Neuronal stem cell (in vitro differentiated cells): Measurements from ENCODE around the gene CCDC141.

Experiments
- DNase-seq: peaks from one replicate; pipeline ENCODE4 v3.0.0-alpha.2; 2013; ENCODE audit warnings: low spot score
- H2AFZ ChIP-seq: one replicate; pipeline ENCODE4 v1.6.1; 2013; ENCODE audit warnings: mild to moderate bottlenecking, low read length, inconsistent platforms
- H2AK5ac ChIP-seq: 2 replicates; pipeline ENCODE4 v1.6.1; 2013; ENCODE audit warnings: low read depth, mild to moderate bottlenecking, inconsistent platforms, low read length, moderate library complexity, mixed read lengths
- H2BK120ac ChIP-seq: 2 replicates; pipeline ENCODE4 v1.6.1; 2013; ENCODE audit warnings: low read depth, mild to moderate bottlenecking, inconsistent platforms, low read length, moderate library complexity, mixed read lengths
- H2BK12ac ChIP-seq: one replicate; pipeline ENCODE4 v1.6.1; 2013; ENCODE audit warnings: low read length, inconsistent platforms
- H2BK15ac ChIP-seq: 2 replicates; pipeline ENCODE4 v1.6.1; 2013; ENCODE audit warnings: mild to moderate bottlenecking, low read length, inconsistent platforms, mixed read lengths
- H2BK5ac ChIP-seq: one replicate; pipeline ENCODE4 v1.6.1; 2013; ENCODE audit warnings: inconsistent platforms, mild to moderate bottlenecking, low read length, moderate library complexity
- H3K14ac ChIP-seq: one replicate; pipeline ENCODE4 v1.6.1; 2013; ENCODE audit warnings: low read length, inconsistent platforms
- H3K18ac ChIP-seq: 2 replicates; pipeline ENCODE4 v1.6.1; 2013; ENCODE audit warnings: low read length, inconsistent platforms
- H3K23ac ChIP-seq: 2 replicates; pipeline ENCODE4 v1.6.1; 2013; ENCODE audit warnings: low read depth, mild to moderate bottlenecking, mixed read lengths, low read length, inconsistent platforms; ENCODE audit not compliant: poor library complexity
- H3K27ac ChIP-seq: replicated peaks from 3 replicates; pipeline ENCODE4 v1.5.1; 2013; ENCODE audit warnings: low read length, inconsistent platforms
- H3K27me3 ChIP-seq, 3 experiments: 2 replicates each; pipeline ENCODE4 v1.6.1; 2013; ENCODE audit warnings: low read length in 3 of 3, mild to moderate bottlenecking in 2 of 3, inconsistent platforms in 1 of 3, low read depth in 1 of 3, mixed read lengths in 1 of 3, moderate library complexity in 1 of 3; ENCODE audit not compliant: control insufficient read depth in 3 of 3, insufficient read depth in 3 of 3
- H3K36me3 ChIP-seq, 2 donors: replicated peaks in 1 of 2; 2 replicates each; pipeline ENCODE4 v1.6.1; 2013; ENCODE audit warnings: low read length in 2 of 2; ENCODE audit not compliant: control insufficient read depth in 2 of 2, insufficient read depth in 2 of 2
- H3K4ac ChIP-seq: 2 replicates; pipeline ENCODE4 v1.6.1; 2013; ENCODE audit warnings: inconsistent platforms, mild to moderate bottlenecking, low read length, moderate library complexity
- H3K4me1 ChIP-seq, 2 donors: 1 replicate in 1 of 2; 2 replicates in 1 of 2; pipeline ENCODE4 v1.6.1; 2013; ENCODE audit warnings: low read length in 2 of 2, low read depth in 1 of 2; ENCODE audit not compliant: control insufficient read depth in 2 of 2, insufficient read depth in 1 of 2
- H3K4me2 ChIP-seq: one replicate; pipeline ENCODE4 v1.6.1; 2013; ENCODE audit warnings: mild to moderate bottlenecking, low read length, inconsistent platforms; ENCODE audit not compliant: insufficient read depth, poor library complexity, severe bottlenecking
- H3K4me3 ChIP-seq, 2 donors: 2 replicates each; pipeline ENCODE4 v1.5.1; 2013; ENCODE audit warnings: low read length in 2 of 2, mild to moderate bottlenecking in 2 of 2, inconsistent platforms in 1 of 2, moderate library complexity in 1 of 2
- H3K79me1 ChIP-seq: one replicate; pipeline ENCODE4 v1.6.1; 2013; ENCODE audit warnings: low read depth, mild to moderate bottlenecking, inconsistent platforms, low read length, moderate library complexity
- H3K9ac ChIP-seq: one replicate; pipeline ENCODE4 v1.6.1; 2013; ENCODE audit warnings: mild to moderate bottlenecking, low read depth, low read length, inconsistent platforms; ENCODE audit not compliant: poor library complexity
- H3K9me3 ChIP-seq, 2 donors: replicated peaks in 1 of 2; 2 replicates each; pipeline versions ENCODE3 to v1.6.1; 2013; ENCODE audit warnings: low read length in 2 of 2, mild to moderate bottlenecking in 2 of 2, inconsistent platforms in 1 of 2, low read depth in 1 of 2, mixed read lengths in 1 of 2, moderate library complexity in 1 of 2; ENCODE audit not compliant: control insufficient read depth in 2 of 2, insufficient read depth in 1 of 2
- H4K8ac ChIP-seq: one replicate; pipeline ENCODE4 v1.6.1; 2013; ENCODE audit warnings: low read depth, mild to moderate bottlenecking, inconsistent platforms, low read length, moderate library complexity
- H4K91ac ChIP-seq: one replicate; pipeline ENCODE4 v1.6.1; 2013; ENCODE audit warnings: low read length, low read depth, mild to moderate bottlenecking, inconsistent platforms; ENCODE audit not compliant: poor library complexity
- whole genome bisulfite sequencing, 2 donors: extraction: QIAGEN DNeasy Blood & Tissue Kit; methylation state at CpG; one replicate each; pipeline ENCODE4 v1.1.7; 2013; ENCODE audit warnings: missing lambda C conversion rate in 2 of 2, mixed read lengths in 1 of 2; ENCODE audit not compliant: insufficient read length in 2 of 2, insufficient replicate concordance in 1 of 2; ENCODE audit errors: extremely low coverage in 2 of 2; 5-methylcytosine and 5-hydroxymethylcytosine counted together

CCDC141 gene

DNA sequence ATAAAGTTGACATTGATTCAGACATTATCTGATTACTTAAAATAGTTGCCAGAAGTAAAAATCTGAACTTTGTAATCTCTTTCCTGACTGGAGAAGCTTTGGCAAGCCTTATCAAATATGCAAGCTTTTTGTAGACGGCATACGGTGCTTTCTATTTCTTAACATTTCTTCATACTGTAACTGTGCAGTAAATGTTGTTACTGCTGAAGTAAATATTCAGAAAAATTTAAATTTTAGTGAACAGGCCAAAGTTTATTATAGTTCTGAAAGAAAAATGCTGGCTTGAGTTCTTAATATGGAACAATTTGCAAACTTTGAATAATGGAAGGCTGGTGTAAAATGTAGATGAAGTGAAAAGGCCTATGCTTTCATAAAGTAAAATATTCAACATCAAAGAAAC is 244.5 kb downstream of the CCDC141 start:
- Histone ChIP-seq H3K36me3 (no peaks in the 10 kb centered on the region), H3K27ac (no peak overlapping the region), H3K23ac (no peak overlapping the region), H2AFZ (no peak overlapping the region), H3K79me1 (no peaks in the 10 kb centered on the region), H2AK5ac (no peak overlapping the region), H3K9me3 (no peaks in the 10 kb centered on the region), H4K8ac (no peak overlapping the region), H3K27me3 (no peaks in the 10 kb centered on the region), H3K9ac (no peak overlapping the region), H3K18ac (no peak overlapping the region), H3K4ac (no peak overlapping the region), H2BK5ac (no peak overlapping the region), H2BK120ac (no peak overlapping the region), H3K4me1 (peaks cover 0 to 6% of the 10 kb centered on the region in 2 donors), H2BK15ac (no peak overlapping the region), H2BK12ac (no peak overlapping the region), H3K14ac (no peak overlapping the region), H3K4me3 (no peak overlapping the region), H3K4me2 (no peak overlapping the region), H4K91ac (no peak overlapping the region)
- whole genome bisulfite sequencing, 2 donors = no CpG with 5 or more reads among the region's 2 CpGs
- no peak for DNase-seq

DNA sequence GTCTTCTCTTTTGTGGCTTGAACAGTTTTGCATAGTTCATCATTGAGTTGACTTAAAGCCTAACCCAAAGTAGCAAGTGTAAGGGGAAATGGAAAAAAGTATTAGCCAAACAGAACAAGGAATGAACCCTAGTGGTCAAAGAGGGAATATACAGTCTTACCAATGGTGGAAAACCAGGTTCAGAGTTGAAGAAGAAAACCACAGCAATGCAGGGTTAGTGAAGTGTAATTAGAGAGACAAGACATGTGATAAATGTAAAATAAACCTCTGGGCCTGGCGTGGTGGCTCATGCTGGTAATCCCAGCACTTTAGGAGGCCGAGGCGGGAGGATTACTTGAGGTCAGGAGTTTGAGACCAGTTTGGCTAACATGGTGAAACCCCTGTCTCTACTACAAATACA is 245.1 kb downstream of the CCDC141 start:
- WGBS, 2 donors = no CpG with 5 or more reads among the region's 3 CpGs
- H2AFZ ChIP-seq = no peak overlapping the region
- H3K36me3 ChIP-seq = no peaks in the 10 kb centered on the region

DNA sequence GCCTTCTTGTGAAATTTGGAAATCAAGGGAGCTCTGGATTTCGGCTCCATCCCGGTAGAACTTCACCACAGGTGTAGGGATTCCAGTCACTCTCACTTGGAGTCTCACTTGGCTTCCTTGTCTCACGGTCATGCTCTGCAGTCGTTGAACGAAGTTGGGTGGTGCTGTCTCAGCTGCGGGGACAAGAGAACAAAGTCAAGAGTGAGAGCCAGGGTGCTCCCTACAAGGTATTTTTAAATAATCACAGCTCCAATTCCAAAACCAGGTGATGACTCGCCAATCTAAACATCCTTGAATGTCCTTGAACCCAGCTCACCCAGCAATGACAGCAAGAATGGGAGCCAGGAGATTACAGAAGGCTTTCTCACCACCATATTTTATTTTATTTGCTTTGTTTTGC is 249.4 kb downstream of the CCDC141 start:
- peaks cover 0 to 2% of the 10 kb centered on the region in 2 donors for H3K4me1 ChIP-seq
- no peak overlapping the region for H3K14ac ChIP-seq
- no peak overlapping the region for H3K4ac ChIP-seq
- no peak overlapping the region for H2BK15ac ChIP-seq
- no peak overlapping the region for H2BK120ac ChIP-seq
- H3K36me3 ChIP-seq = no peaks in the 10 kb centered on the region
- no peaks in the 10 kb centered on the region for H3K9me3 ChIP-seq
- H3K27me3 ChIP-seq = no peaks in the 10 kb centered on the region
- H2AFZ ChIP-seq = no peak overlapping the region
- no peak overlapping the region for H2BK5ac ChIP-seq
- H3K4me3 ChIP-seq = no peak overlapping the region
- H2BK12ac ChIP-seq = no peak overlapping the region
- no CpG with 5 or more reads among the region's 7 CpGs for WGBS, 2 donors
- no peak overlapping the region for H4K8ac ChIP-seq
- H4K91ac ChIP-seq = no peak overlapping the region
- no peaks in the 10 kb centered on the region for H3K79me1 ChIP-seq
- no peak overlapping the region for H3K18ac ChIP-seq
- no peak overlapping the region for H3K27ac ChIP-seq
- H3K4me2 ChIP-seq = no peak overlapping the region
- H3K23ac ChIP-seq = no peak overlapping the region
- no peak overlapping the region for H2AK5ac ChIP-seq
- H3K9ac ChIP-seq = no peak overlapping the region
- DNase-seq = no peak

More for the DNA sequence above, 245.1 kb downstream of the CCDC141 start:
- no peak overlapping the region for H2BK15ac ChIP-seq
- no peaks in the 10 kb centered on the region for H3K79me1 ChIP-seq
- no peak overlapping the region for H3K4ac ChIP-seq
- H2BK12ac ChIP-seq = no peak overlapping the region
- no peak overlapping the region for H4K8ac ChIP-seq
- no peak overlapping the region for H3K14ac ChIP-seq
- H3K27ac ChIP-seq = no peak overlapping the region
- no peak overlapping the region for H3K4me2 ChIP-seq
- no peak overlapping the region for H3K23ac ChIP-seq
- H2BK120ac ChIP-seq = no peak overlapping the region
- peaks cover 0 to 6% of the 10 kb centered on the region in 2 donors for H3K4me1 ChIP-seq
- no peak overlapping the region for H3K9ac ChIP-seq
- no peak overlapping the region for H3K18ac ChIP-seq
- no peak overlapping the region for H3K4me3 ChIP-seq
- H4K91ac ChIP-seq = no peak overlapping the region
- H3K27me3 ChIP-seq = no peaks in the 10 kb centered on the region
- no peak overlapping the region for H2BK5ac ChIP-seq
- no peak overlapping the region for H2AK5ac ChIP-seq
- H3K9me3 ChIP-seq = no peaks in the 10 kb centered on the region
- no peak for DNase-seq

DNA sequence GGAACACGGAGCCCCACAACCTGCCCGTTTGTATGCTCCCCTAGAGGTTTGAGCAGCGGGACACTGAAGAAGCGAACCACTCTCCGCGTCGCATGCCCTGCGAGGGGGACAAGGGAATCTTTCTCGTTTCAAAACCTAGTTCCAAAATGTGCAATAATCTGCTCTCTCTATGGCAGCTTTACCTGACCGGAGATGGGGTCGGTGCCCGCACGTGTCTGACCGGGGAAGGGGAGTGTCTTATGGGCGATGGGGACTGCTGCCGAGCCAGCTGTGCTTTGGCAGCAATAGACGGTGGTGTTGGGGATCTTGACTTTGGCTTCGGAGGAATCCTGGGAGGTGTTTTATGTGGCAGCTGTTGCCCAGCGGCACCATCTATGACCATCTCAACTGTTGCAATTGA is 250.6 kb downstream of the CCDC141 start:
- H3K79me1 ChIP-seq = no peaks in the 10 kb centered on the region
- H3K27ac ChIP-seq = no peak overlapping the region
- H3K4me3 ChIP-seq = no peak overlapping the region
- no peak overlapping the region for H2AFZ ChIP-seq
- no peak overlapping the region for H3K4ac ChIP-seq
- no peaks in the 10 kb centered on the region for H3K27me3 ChIP-seq
- DNase-seq = no peak
- H3K4me1 ChIP-seq = peaks cover 0 to 6% of the 10 kb centered on the region in 2 donors
- H3K9me3 ChIP-seq = no peaks in the 10 kb centered on the region
- no peak overlapping the region for H2BK12ac ChIP-seq
- no peak overlapping the region for H3K9ac ChIP-seq
- H2AK5ac ChIP-seq = no peak overlapping the region
- no peak overlapping the region for H3K14ac ChIP-seq
- no peak overlapping the region for H2BK5ac ChIP-seq
- H4K8ac ChIP-seq = no peak overlapping the region
- no peak overlapping the region for H3K18ac ChIP-seq
- H2BK120ac ChIP-seq = no peak overlapping the region
- H3K23ac ChIP-seq = no peak overlapping the region
- no CpG with 5 or more reads among the region's 19 CpGs for WGBS, 2 donors
- H3K4me2 ChIP-seq = no peak overlapping the region
- H2BK15ac ChIP-seq = no peak overlapping the region
- no peak overlapping the region for H4K91ac ChIP-seq
- peaks cover 0 to 3% of the 10 kb centered on the region in 2 donors for H3K36me3 ChIP-seq
